ENCODE measurements around the gene NPM1. TPM values are rescaled to one million over a fixed set of nuclear protein-coding genes. Genes with fewer than 3 reads are reported as not detected.

Gene NPM1
- total RNA-seq, 1 experiment from 2014 or later, result 2,693 TPM

- no peaks in the 10 kb centered on the region for H3K36me3 ChIP-seq (ENCODE audit: control insufficient read depth in 1 of 2, insufficient read depth in 2 of 2, low read length in 2 of 2)
- intact Hi-C loops (cut with micrococcal nuclease), result no loop called here
- POLR2A ChIA-PET, result no interaction called here
- H3K27me3 ChIP-seq (ENCODE audit: insufficient read depth, low read length), result no peaks in the 10 kb centered on the region
- BruUV-seq (replicated peaks), result no TSS peak
- no peak overlapping the region for H3K27ac ChIP-seq (ENCODE audit: low read depth, low read length)
- no peaks in the 10 kb centered on the region for H4K20me1 ChIP-seq (ENCODE audit: insufficient read depth)
- no peak for DNase-seq (ENCODE audit: low read depth, low spot score)
- ATAC-seq, result no peak
- H3K4me2 ChIP-seq (ENCODE audit: low read length), result no peak overlapping the region
- H2AFZ ChIP-seq (ENCODE audit: low read depth, low read length, poor library complexity, severe bottlenecking), result no peak overlapping the region
- H3K79me2 ChIP-seq (ENCODE audit: insufficient read depth, low read length), result no peaks in the 10 kb centered on the region
- H3K4me1 ChIP-seq (ENCODE audit: control insufficient read depth in 1 of 2, insufficient read depth in 2 of 2, low read length in 2 of 2), result peaks cover 4 to 9% of the 10 kb centered on the region in 2 experiments; a peak in 3 of 4 replicates
- CTCF ChIA-PET, result no interaction called here
- H3K4me3 ChIP-seq (replicated peaks in 1 of 2; ENCODE audit: low read depth in 1 of 2, low read length in 2 of 2), result no peak overlapping the region
- H3K9ac ChIP-seq (ENCODE audit: low read length), result no peak overlapping the region
- no peaks in the 10 kb centered on the region for H3K9me3 ChIP-seq (ENCODE audit: control insufficient read depth in 1 of 2, insufficient read depth in 1 of 2, low read depth in 1 of 2, low read length in 2 of 2)
- no peaks in the 10 kb centered on the region for H3K9me2 ChIP-seq (ENCODE audit: insufficient read depth)
- RAD21 ChIA-PET (ENCODE audit: low non-redundant PET in 1 of 2, low total read pairs in 2 of 2, uncharacterized antibody in 2 of 2, unreplicated experiment in 2 of 2), result no interaction called here
- no peak for TF ChIP-seq ELF1 (IDR thresholded peaks at IDR 0.05; ENCODE audit: borderline replicate concordance, low read depth)
- TF ChIP-seq ZBTB33 (IDR thresholded peaks at IDR 0.05; ENCODE audit: extremely low read depth, insufficient replicate concordance, low read length), result no peak
- no peak for TF ChIP-seq REST (IDR thresholded peaks at IDR 0.05; ENCODE audit: low read depth)
- TF ChIP-seq EZH2phosphoT487 (IDR thresholded peaks at IDR 0.05; ENCODE audit: borderline replicate concordance), result no peak
- TF ChIP-seq, protein P1, sequence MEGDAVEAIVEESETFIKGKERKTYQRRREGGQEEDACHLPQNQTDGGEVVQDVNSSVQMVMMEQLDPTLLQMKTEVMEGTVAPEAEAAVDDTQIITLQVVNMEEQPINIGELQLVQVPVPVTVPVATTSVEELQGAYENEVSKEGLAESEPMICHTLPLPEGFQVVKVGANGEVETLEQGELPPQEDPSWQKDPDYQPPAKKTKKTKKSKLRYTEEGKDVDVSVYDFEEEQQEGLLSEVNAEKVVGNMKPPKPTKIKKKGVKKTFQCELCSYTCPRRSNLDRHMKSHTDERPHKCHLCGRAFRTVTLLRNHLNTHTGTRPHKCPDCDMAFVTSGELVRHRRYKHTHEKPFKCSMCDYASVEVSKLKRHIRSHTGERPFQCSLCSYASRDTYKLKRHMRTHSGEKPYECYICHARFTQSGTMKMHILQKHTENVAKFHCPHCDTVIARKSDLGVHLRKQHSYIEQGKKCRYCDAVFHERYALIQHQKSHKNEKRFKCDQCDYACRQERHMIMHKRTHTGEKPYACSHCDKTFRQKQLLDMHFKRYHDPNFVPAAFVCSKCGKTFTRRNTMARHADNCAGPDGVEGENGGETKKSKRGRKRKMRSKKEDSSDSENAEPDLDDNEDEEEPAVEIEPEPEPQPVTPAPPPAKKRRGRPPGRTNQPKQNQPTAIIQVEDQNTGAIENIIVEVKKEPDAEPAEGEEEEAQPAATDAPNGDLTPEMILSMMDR (IDR thresholded peaks at IDR 0.05 in 2 of 3, conservative IDR thresholded peaks at IDR 0.05 in 1 of 3; ENCODE audit: borderline replicate concordance in 1 of 3, insufficient read depth in 1 of 3, low read depth in 2 of 3, low read length in 2 of 3), result no peak
- TF ChIP-seq FOSL1 (IDR thresholded peaks at IDR 0.05; ENCODE audit: low read depth), result no peak
- TF ChIP-seq ZNF274 (IDR thresholded peaks at IDR 0.05; ENCODE audit: low read depth, low read length), result no peak
- TF ChIP-seq POLR2AphosphoS5 (IDR thresholded peaks at IDR 0.05; ENCODE audit: low read depth, low read length), result no peak
- no peak for TF ChIP-seq CEBPB (IDR thresholded peaks at IDR 0.05; ENCODE audit: low read depth)
- no peak for TF ChIP-seq SIN3A (IDR thresholded peaks at IDR 0.05; ENCODE audit: low read depth)
- no peak for TF ChIP-seq RAD21 (IDR thresholded peaks at IDR 0.05; ENCODE audit: low read depth)
- TF ChIP-seq CBX3 (IDR thresholded peaks at IDR 0.05; ENCODE audit: low read depth), result no peak
- TF ChIP-seq EZH2 (IDR thresholded peaks at IDR 0.05), result no peak
- TF ChIP-seq TCF7L2 (IDR thresholded peaks at IDR 0.05; ENCODE audit: borderline replicate concordance, extremely low read depth, insufficient read depth, insufficient read length), result no peak
- no peak for TF ChIP-seq YY1 (IDR thresholded peaks at IDR 0.05; ENCODE audit: extremely low read depth, insufficient replicate concordance, low read depth, low read length)
Observed at GRCh38 chr5:171363846-171364245, 23.8 kb upstream of the NPM1 start.
